Body of pancreas (tissue), 4 donors: ENCODE data around the gene C2CD5. TPM values are rescaled to one million over a fixed set of nuclear protein-coding genes. Genes with fewer than 3 reads are reported as not detected.

Source experiments
- ATAC-seq: fragments of 150-250 bp; one replicate; pipeline ENCODE4 v1.9.1; 2016
- DNase-seq, 4 donors: peaks; one replicate each; pipeline ENCODE4 v3.0.0-alpha.2; 2019
- H3K27ac ChIP-seq, 4 donors: fragments of 200-600 bp; sonication (generic); 1 replicate in 3 of 4; 2 replicates in 1 of 4; pipeline versions ENCODE4 v1.5.1 to v1.6.1; 2016 to 2019; ENCODE audit warnings: mild to moderate bottlenecking in 1 of 4, mixed read lengths in 1 of 4, moderate library complexity in 1 of 4
- H3K27me3 ChIP-seq, 2 donors: fragments of 200-600 bp; sonication (generic); one replicate each; pipeline ENCODE4 v1.6.0; 2016; ENCODE audit warnings: mild to moderate bottlenecking in 1 of 2
- H3K36me3 ChIP-seq, 2 donors: fragments of 200-600 bp; sonication (generic); replicated peaks in 1 of 2; 2 replicates each; pipeline ENCODE4 v1.5.1; 2016; ENCODE audit warnings: low read depth in 2 of 2; ENCODE audit not compliant: insufficient read depth in 1 of 2
- H3K4me1 ChIP-seq: fragments of 200-600 bp; sonication (generic); one replicate; pipeline ENCODE4 v1.6.0; 2016
- H3K4me3 ChIP-seq, 2 donors: fragments of 200-600 bp; sonication (generic); 1 replicate in 1 of 2; 2 replicates in 1 of 2; pipeline ENCODE4 v1.5.1; 2016 to 2019
- H3K9me3 ChIP-seq, 3 donors: fragments of 200-600 bp; sonication (generic); 1 replicate in 2 of 3; 2 replicates in 1 of 3; pipeline ENCODE4 v1.5.1; 2016
- POLR2A ChIP-seq, 3 donors: fragments of 450-650 bp; IDR thresholded peaks; one replicate each; pipeline ENCODE4 v1.6.1; 2016; ENCODE audit warnings: antibody characterized with exemption in 3 of 3, mild to moderate bottlenecking in 2 of 3
- WGBS, 2 donors: methylation state at CpG; one replicate each; pipeline ENCODE4 v1.1.5; 2017; 5-methylcytosine and 5-hydroxymethylcytosine counted together
- intact Hi-C: fragments of 100-400 bp; cut with DNase I; formaldehyde crosslinking; loops from one replicate; pipeline ENCODE4 v1.15.1; 2023
- total RNA-seq, 2 donors: library from RNA; depleted of rRNA; stranded (reverse); fragments of >200 nt; gene quantifications; one replicate each; pipeline ENCODE4 v1.1.0, GENCODE V29; 2016
- TF ChIP-seq, protein P1 (sequence below), 7 experiments: fragments of 450-650 bp in 4 of 7; fragments of 200-600 bp in 3 of 7; sonication (generic) in 3 of 7; IDR thresholded peaks; one replicate each; pipeline ENCODE4 v1.5.1; 2016 to 2019; ENCODE audit warnings: antibody characterized with exemption in 7 of 7

Gene C2CD5
- total RNA-seq, 2 donors from 2014 or later: 12.2 to 32.9 TPM

DNA sequence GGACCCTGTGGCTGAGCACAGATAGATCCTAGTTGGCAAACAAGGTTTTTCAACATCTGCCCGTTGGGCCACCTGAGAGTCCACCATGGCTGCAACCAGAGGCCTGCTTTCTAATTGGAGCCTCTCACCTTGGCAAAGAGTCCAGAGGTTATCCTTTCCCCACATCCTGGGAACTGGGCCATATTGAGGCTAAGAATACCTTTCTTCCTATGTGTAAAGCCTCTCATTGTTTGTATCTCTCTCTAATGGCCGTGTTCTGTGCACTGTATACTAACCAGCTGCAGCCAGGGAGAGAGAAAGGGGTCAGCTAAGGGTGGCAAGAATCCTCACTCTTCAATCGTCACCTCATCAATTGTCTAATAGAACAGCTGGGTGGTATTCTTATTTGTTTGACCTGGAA is 130.8 kb downstream of the C2CD5 start:
- H3K27ac ChIP-seq: no peak overlapping the region
- no peaks in the 10 kb centered on the region for H3K9me3 ChIP-seq
- no peaks in the 10 kb centered on the region for H3K27me3 ChIP-seq
- TF ChIP-seq, protein P1, sequence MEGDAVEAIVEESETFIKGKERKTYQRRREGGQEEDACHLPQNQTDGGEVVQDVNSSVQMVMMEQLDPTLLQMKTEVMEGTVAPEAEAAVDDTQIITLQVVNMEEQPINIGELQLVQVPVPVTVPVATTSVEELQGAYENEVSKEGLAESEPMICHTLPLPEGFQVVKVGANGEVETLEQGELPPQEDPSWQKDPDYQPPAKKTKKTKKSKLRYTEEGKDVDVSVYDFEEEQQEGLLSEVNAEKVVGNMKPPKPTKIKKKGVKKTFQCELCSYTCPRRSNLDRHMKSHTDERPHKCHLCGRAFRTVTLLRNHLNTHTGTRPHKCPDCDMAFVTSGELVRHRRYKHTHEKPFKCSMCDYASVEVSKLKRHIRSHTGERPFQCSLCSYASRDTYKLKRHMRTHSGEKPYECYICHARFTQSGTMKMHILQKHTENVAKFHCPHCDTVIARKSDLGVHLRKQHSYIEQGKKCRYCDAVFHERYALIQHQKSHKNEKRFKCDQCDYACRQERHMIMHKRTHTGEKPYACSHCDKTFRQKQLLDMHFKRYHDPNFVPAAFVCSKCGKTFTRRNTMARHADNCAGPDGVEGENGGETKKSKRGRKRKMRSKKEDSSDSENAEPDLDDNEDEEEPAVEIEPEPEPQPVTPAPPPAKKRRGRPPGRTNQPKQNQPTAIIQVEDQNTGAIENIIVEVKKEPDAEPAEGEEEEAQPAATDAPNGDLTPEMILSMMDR (IDR thresholded peaks at IDR 0.05): no peak
- no peak for TF ChIP-seq POLR2A (IDR thresholded peaks at IDR 0.05)
- no peak for ATAC-seq
- no peak overlapping the region for H3K4me3 ChIP-seq
- WGBS, 2 donors: 75 to 87% methylated on average over 3 of the region's 3 CpGs
- no peak for DNase-seq
- no peaks in the 10 kb centered on the region for H3K36me3 ChIP-seq
- peaks cover 28% of the 10 kb centered on the region for H3K4me1 ChIP-seq
- intact Hi-C loops: no loop called here

DNA sequence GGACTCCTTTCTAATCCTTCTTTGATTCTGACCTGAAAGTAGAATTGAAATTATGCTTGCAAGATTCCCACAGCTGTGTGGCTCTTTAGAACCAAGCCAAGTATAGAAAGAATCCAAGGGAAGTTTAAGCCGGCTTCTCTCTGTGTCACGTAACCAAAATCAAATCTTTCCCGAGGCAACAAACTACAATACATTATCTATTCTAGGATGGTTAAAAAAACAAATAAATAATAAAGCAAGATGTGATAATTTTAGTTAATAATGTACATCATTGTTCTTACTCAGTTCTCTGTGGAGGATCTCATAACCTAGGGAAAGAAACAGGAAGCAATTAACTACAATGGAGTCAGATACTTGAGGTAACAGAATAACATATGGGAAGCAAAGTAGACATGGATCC is 131.8 kb downstream of the C2CD5 start:
- no peak overlapping the region for H3K27ac ChIP-seq
- DNase-seq (no peak), ATAC-seq (no peak)
- intact Hi-C loops: no loop called here
- H3K4me1 ChIP-seq: peaks cover 32% of the 10 kb centered on the region
- no peak overlapping the region for H3K4me3 ChIP-seq
- no peaks in the 10 kb centered on the region for H3K27me3 ChIP-seq
- H3K36me3 ChIP-seq: no peaks in the 10 kb centered on the region
- 82 to 89% methylated on average over 3 of the region's 3 CpGs for WGBS, 2 donors
- no peak for TF ChIP-seq POLR2A (IDR thresholded peaks at IDR 0.05)
- H3K9me3 ChIP-seq: no peaks in the 10 kb centered on the region

DNA sequence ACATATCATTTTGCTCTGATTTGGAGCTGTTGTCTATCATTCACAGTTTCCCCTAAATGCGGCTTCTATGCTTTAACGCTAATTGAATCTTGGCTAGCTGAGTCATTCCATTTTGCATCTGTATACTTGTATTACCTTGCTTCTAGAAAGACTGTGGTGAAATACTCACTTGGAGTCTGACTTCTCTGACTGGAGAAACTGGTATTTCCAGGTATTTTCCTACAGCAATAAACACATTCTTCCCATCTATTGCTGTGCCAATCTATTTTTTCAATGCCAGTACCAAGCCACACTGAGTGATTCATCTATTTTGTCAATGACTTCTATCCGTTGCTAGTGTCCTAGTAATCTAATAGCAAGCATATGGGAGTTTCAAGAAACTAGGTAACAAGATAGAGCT is 133.9 kb downstream of the C2CD5 start:
- 52 to 65% methylated on average over 3 of the region's 3 CpGs for WGBS, 2 donors
- DNase-seq (no peak), ATAC-seq (peak; percentile 42)
- H3K27ac ChIP-seq: no peak overlapping the region
- no peak overlapping the region for H3K4me3 ChIP-seq
- no peaks in the 10 kb centered on the region for H3K27me3 ChIP-seq
- no peaks in the 10 kb centered on the region for H3K9me3 ChIP-seq
- H3K36me3 ChIP-seq: no peaks in the 10 kb centered on the region
- intact Hi-C loops: no loop called here
- TF ChIP-seq, protein P1 (IDR thresholded peaks at IDR 0.05): no peak
- TF ChIP-seq POLR2A (IDR thresholded peaks at IDR 0.05): no peak
- H3K4me1 ChIP-seq: peaks cover 21% of the 10 kb centered on the region

DNA sequence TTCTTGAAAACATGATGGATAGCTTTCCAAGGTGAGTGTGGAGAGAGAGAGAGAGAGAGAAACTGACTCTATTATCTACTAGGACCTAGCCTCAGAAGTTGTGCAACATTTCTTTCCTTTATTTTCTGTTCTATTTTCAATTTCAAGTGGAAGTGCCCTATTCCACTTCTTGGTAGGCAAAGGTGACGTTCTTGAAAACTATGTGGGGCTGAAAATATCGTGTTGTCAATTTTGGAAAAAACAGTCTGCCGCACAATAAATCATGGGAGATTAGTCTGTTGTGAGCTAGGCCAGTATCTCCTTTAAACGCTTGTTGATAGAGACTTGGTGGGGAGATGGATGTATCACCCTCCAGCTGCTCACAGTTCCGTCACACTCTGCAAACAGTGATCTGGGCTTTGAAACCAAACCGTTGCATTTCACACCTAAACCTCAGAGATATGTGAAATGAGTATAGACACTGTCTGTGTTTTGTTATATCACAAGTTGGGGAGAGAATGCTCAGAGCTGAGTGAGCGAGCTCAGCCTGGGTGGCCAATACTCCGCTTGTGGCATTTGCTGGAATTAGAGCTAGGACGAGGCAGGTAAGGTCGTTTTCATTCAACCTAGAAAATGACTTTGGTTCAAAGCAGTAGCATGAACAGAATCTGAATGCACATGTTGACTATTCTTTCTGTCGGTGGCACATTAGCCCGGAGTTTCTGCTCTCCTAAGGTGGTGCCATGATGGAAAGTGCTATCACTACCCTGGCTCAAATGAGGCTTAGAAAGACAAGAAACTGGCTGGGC is 134.8 kb downstream of the C2CD5 start:
- WGBS, 2 donors: 72 to 84% methylated on average over 12 of the region's 12 CpGs
- TF ChIP-seq, protein P1 (IDR thresholded peaks at IDR 0.05): no peak
- TF ChIP-seq POLR2A (IDR thresholded peaks at IDR 0.05): peak in 1 of 3 donors; percentile 35
- Histone ChIP-seq H3K27me3 (no peaks in the 10 kb centered on the region), H3K4me3 (no peak overlapping the region), H3K27ac (no peak overlapping the region), H3K36me3 (no peaks in the 10 kb centered on the region), H3K4me1 (peaks cover 18% of the 10 kb centered on the region), H3K9me3 (no peaks in the 10 kb centered on the region)
- intact Hi-C loops: no loop called here
- DNase-seq (peak in 1 of 4 donors; percentile 5), ATAC-seq (no peak)

DNA sequence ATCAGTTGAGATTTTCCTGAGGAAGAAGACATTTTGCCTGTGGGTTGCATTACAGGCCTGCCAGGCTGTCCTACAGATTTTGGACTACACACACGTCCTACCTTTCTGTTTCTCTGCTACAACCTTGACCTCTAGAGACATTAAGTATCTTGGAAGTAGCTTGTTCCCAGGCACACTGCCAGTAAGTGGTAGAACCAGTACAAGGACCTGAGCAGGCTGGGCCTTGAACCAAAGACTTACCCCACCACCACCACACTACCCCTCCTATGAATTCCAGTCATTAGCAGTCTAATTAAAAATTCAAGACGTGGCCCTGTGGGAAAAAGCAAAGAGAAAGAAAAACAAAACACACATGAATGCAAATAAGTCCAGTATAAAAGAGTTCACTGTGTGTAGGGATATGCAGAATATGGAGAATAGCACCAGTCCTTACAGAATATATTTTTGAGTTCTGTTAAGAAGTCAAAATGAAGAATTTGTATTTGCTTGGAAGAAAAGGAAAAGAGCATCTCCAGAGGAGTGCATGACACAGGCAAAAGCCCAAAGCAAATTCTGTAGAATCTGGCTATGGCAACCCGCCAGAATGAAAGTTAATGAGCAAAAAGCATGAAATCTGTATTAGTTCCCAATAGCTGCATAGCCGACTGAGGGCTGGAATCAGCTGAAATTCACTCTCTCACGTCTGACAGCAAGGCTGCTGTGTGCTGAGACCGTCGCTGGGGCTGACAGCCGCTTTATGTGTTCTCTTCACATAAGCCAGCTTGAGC is 135.5 kb downstream of the C2CD5 start:
- no peak for TF ChIP-seq POLR2A (IDR thresholded peaks at IDR 0.05)
- TF ChIP-seq, protein P1 (IDR thresholded peaks at IDR 0.05): no peak
- no peaks in the 10 kb centered on the region for H3K36me3 ChIP-seq
- no peaks in the 10 kb centered on the region for H3K27me3 ChIP-seq
- no peak overlapping the region for H3K27ac ChIP-seq
- 29 to 42% methylated on average over 8 of the region's 8 CpGs for WGBS, 2 donors
- ATAC-seq: no peak
- peaks cover 18% of the 10 kb centered on the region for H3K4me1 ChIP-seq
- H3K4me3 ChIP-seq: no peak overlapping the region
- intact Hi-C loops: no loop called here
- peak in 3 of 4 donors; percentile 13 to 31 (median 18) for DNase-seq
- no peaks in the 10 kb centered on the region for H3K9me3 ChIP-seq
